DMS153 treated with DMSO at 0.1 percent for 48 hours (cell line): Measurements from ENCODE around the gene CCR1.

Experiments
- DNase-seq: peaks from one replicate; lab custom pipeline; 2025; ENCODE audit not compliant: unreplicated experiment; lab: John Stamatoyannopoulos, UW

Gene CCR1

DNA sequence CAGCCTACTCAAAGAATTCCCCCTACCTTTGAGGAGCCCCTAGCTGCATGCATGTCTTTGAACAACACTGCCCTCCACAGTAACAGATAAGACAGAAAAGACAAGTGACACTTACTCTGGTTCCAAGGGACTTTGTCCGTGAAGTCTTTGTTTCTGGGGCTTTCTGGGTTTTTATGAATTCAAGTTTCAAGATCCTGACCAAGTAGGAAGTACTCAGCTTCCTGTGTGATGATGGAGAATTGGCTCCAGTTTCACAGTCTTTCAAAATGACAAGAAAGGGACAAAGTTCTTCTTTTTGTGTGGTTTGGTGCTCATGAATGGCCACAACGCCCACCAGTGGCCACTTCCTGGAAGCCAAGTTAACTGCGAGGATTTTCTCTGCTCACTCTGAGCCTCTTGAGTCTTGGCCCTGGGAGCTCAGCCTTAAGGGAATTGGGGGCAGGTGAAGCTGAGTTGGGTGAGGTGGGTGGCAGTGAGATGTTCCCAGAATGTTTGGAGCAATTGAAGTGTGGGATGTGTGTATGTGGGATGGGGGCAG lies at the start of gene CCR1:
TSS of gene CCR1 (minus strand) at position 147 of the 538 bp plus-strand sequence. CDS start 4,000 bp downstream, outside the sequence.
- DNase-seq, result no peak

DNA sequence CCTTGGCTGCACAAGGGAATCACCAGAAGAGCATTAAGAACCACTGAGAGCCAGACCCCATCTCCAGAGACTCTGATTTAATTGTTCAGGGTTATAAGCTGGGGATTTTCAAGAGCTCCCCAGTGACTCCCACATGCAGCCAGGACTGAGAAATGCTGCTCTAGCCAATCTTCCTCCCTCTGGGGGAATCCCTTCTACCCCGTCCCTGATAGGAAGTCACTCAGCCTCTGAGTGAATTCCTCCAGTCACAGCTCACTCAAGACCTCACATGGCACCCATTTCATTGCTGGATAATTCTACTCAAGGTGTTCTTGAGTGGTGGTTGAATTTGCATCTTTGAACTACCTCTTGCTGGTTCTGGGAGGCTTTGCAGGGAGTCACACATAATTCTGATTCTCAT lies 44.9 kb upstream of the CCR1 start:
- DNase-seq, result no peak

DNA sequence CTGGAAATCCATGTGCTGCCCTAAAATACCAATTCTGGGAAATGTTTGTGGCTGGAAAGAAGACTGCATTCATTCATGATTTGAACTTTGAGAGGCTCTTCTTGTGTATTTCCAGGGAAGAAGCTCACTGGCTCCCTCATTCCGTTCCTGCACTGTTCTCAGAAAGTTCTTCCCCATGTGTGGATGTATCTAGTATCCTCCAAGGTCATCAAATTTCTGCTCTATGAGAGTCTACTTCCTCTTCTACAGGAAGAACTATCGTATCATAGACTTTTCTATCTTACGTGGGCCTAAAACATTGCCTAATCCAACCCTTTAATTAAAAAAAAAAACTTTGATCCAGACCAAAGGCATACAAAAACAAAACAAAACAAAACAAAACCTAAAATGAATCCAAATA lies 37.0 kb upstream of the CCR1 start:
- DNase-seq, result no peak

DNA sequence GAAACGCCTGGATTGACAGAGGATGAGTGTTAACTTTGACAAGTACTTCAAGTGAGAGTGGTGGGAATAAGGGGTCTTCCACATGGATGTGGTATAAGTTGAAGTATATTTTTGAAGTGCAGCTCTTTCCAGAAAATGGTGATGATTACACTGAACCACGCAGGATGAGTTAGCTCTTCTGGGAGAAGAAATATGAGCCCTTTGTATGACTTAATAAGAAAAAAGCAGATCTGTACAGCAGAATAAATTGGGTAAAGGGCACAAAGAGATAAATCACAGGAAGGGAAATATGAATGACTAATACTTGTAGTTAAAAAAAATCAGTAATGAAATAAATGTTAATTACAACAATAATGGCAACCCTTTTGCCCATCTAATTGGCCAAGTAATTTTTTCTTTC lies 35.4 kb upstream of the CCR1 start:
- no peak for DNase-seq

DNA sequence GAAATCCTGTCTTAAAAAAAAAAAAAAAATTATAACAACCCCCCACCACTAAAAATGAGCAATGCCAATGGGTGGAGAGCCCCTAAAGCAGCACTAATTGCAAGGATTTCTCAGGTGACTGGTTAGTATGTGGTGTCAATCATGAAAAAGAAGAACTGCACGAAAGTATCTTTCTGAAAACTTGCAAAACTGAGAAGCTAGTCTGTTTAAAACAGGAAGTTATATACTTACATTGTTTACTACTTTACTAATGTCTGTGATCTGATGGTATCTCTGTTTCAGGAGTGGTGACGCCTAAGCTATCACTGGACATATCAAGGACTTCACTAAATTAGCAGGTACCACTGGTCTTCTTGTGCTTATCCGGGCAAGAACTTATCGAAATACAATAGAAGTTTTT lies 34.0 kb upstream of the CCR1 start, which contains the start of gene CCR3:
TSS of gene CCR3 (plus strand) at position 341 of the 400 bp plus-strand sequence. CDS start 22,699 bp downstream, outside the sequence.
- DNase-seq, result no peak

DNA sequence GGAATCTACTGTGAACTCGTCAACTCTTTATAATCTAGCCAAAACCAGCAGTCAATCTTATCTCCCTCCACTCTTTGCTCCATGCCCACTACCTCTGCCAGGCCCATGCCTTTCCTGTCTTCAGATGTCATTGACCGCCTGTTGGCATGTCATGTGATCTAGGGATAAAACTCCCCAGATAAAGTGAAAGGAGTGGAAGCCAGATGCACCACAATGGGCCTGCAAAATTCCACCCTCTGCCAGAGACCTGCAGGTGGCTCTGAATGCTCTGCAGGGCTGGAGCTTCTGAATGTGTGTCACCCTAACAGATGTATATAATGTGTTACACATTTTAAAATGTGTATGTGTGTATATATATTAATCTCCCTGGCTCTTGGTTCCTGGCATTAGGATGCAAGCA lies 31.8 kb upstream of the CCR1 start:
- no peak for DNase-seq

DNA sequence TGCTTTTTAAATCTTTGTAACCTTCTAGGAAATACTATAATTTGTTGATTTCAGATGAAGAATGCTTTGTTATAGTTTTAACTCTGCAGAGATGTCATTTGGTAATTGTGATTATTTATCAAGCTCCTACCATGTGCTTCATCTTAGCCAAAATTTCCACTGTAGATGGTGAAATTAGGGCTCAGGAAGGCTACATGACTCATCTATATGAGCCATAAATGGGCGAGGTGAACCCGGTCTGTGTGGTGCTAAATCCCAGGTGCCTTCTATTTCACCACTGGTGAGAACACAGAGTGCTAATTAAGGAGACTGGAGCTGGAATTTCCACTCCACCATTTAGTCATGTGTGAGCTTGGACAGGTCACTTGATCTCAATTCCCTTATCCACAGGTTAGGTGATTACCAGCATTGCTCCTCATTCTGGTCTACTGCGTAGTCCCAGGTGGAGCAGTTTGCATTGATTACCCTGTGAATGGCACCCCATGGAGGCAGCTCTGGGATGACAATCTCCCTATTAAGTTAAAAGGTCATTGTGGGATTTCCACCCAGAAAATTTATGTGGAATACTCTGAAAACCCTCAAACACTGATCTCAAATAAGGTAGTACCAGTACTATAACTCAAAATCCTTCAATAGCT lies 31.3 kb upstream of the CCR1 start:
- no peak for DNase-seq

DNA sequence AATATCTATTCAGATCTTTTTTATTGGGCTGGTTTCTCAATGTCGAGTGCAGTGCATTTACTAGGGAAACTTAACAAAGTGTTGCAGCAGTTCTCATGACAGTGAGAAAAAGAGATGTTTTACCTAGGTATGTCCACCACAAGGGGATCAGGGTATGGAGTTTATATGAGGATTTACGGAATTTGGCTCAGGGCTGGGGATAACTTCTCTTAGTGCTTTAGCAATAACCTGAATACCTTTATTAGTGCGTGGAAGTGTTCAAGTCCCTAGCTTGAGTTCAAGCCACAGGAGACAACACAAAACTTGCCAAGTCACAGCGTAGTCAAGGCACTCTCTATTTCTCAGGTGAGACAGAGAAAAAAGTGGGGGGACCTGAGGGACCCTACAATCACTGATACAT lies 30.3 kb upstream of the CCR1 start:
- no peak for DNase-seq

DNA sequence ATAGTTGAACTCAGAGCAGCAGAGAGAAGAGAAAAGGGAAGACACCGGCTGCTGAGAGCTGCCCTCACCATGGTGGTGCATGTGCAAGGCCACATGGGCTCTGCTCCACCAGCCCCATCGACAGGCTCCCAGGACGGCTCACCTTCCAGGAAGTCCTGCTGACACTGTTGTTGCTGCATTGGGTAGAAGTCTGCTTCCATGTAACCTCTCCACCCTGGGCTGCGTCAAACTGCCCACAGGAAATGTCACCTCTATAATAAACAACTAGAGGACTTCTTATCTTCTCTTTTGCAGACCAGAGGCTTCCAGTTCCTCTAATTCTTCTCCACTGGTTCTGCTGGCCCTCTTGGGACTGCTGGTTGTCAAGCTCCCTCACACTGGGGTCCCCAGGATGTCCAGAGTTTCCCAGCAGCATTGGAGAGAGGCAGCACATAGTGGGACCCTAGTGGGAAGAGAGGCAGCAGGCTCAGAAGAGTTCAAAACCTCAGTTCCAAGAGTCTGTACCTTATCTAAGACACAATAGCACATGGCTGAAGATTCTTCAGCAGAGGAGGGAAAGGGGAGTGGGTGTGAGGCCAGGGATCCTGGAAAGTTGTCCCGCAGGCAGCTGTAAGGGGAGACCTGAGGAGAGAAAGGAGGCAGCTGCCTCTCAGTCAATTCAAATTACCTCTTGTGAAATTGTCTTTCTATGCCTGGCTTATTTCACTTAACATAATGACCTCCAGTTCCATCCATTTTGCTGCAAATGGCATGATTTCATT lies 28.4 kb upstream of the CCR1 start:
- no peak for DNase-seq

DNA sequence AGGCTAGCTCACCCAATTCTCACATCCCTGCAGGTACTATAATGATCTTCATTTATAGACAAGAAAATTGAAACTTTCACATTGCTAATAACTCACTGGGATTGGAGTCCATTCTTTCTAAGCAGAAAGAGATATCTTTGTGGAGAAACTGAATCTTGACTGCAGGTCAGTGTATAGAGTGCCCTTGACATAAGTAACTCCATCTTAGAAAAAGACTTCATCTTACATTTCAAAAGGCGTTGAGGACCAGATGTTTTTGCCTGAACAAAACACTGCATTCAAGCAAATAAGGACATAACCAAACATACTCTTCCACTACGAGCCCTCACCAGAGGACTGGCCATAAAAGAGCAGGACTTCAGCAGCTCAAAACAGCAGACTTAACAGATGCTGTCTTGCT lies 27.3 kb upstream of the CCR1 start:
- no peak for DNase-seq

DNA sequence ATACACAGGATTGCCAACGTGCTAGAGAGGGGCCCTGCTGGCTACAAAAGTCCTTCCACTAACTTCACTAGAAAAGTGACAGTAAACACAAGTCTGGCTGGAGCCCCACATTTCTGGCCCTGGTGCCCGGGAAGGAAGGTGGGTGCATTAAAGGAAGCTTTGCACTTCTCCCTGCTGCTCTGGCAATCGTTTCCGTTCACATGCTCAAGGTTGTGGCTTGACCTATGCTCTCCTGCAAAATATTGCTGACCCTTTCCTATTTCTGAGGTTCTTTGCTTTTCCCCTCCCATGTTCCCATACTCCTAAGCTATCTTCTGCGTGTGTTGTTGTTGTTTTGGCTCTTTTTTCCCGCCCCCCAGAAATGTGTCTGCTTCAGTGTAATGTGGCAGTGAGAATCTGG lies 25.1 kb upstream of the CCR1 start:
- no peak for DNase-seq

DNA sequence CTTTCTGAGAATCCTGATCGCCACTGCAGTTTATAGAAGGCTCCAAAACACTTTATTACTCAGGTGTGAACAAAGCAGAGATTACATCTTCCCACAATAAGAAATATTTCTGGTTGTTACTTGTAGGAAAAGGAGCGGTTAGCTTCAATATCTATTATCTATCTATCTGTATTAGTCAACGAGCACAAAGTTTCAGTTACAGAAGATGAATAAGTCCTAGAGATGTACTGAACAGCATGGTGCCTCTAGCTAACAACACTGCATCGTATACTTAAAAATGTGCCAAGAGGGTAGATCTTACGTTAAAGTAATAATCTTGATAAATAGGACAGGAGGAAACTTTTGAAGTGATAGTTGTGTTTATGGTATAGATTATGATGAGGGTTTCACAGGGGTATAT lies 23.2 kb upstream of the CCR1 start:
- no peak for DNase-seq

DNA sequence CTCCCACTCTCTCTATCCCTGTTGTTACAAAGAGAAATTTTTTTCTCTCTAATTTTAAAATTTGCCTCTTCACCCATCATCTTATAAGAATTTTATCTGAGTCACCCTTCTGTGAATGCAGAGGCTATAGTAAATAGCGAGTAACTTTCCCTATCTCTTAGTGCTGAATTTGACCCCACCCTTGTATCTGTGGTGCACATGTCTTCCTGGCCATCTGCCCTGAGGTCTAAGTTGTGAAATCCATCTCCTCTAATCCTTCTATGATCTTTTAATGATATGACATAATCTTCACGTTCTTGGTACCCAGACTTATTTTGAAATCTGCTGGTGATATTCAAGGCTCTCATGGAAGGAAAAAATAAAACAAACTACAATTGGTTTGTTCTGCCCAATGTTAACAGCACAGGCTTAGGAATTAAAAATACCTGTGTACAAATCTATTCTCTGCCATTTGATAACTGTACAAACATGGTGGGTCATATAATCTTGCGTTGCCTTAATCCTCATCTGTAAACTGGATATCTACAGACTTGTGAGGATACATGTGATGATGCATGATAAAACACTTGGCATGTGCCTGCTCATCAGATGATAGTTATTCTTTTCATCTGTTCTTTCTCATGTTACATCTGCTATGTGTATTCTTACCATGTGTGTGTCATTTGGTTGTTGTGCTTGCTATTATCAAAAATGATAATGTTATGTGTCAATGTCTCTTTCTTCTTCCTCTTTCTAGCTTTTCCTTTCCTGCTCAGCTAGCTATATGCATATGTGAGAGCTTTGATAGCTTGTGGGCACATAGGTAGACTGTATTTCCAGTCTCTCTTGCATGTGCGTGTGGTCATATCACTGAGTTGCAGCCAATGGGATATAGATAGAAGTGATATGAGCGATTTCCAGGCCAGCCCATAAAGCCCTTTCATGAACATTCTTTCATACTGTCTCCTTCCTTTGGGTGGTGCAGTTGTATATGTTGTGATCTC lies 20.4 kb upstream of the CCR1 start:
- DNase-seq, result no peak

DNA sequence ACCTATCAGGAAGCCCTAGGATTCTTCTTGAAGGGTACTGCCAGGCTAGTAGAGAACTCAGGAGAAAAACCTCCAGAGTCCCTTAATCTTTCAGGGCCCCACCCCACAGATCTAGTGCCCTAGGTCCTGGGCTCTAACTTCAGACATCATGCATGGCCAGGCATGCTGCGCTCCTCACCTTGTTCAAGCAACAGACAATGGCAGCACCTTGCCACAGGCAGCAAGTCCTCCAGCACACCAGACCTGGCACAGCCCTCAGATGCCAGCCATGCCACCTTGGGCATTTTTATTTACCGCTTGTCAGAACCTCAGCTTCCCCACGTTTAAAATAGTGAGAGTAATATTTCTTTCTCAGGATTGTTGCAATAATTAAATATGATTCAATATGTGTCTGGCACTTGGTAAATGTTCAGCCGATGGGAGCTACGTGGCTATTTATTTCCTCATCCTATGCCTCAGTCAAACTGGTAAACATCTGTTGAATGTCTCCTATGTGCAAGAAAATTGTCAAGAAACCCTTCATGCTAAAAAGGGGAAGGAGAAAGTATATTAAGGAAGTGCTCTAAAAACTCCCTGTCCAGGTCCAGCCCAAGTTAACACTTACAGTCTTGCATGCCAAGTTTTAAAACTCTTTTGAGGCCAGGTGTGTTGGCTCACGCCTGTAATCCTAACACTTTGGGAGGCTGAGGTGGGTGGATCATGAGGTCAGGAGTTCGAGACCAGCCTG lies 14.5 kb upstream of the CCR1 start:
- DNase-seq, result no peak

DNA sequence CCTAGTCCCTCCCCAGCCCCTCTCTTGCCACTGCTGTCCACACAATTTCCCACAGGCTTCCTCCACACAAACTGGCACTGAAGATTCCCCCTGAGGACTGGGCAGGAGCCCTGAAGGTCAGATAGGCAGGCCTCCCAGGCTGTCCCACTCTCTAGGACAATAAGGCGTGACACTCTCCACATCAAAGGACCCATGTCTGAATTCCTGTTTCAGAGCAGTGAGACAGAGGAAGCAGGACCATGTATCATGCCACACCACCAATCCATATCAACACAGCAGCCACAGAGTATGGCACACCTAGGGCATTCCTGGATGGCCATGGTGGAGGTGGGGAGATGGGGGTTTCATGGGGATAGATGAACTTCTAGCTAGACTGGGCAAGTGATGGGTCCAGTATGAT lies 13.8 kb upstream of the CCR1 start:
- no peak for DNase-seq

DNA sequence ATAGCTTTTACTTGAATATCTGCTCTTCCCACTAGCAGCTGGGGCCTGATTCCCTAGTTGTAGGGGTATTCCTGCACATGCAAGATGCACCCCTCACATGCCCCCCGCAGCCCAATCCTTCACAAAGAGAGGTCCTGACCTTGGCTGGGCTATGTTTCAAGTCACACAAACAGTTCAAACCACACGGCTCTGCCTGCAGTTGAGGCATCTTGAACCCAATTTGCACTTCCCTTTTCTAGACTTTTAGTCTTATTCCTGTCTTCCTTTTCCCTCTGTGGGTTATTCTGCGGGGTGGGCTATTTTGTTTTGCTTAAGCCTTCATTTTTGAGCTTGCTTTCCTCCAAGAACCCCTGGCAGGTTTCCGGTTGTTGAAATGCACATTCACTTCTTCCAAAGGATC lies 13.3 kb upstream of the CCR1 start:
- DNase-seq, result no peak

DNA sequence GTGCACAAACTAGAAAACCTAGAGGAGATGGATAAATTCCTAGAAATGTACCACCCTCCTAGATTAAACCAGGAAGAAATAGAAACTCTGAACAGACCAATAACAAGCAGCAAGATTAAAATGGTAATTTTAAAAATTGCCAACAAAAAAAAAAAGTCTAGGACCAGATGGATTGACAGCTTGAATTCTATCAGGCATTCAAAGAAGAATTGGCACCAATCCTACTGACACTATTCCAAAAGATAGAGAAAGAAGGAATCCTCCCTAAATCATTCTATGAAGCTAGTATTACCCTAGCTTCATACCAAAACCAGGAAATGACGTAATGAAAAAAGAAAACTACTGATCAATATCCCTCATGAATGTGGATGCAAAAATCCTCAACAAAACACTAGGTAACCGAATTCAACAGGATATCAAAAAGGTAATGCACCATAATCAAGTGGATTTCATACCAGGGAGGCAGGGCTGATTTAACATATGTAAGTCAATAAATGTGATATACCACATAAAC lies 10.1 kb upstream of the CCR1 start:
- DNase-seq, result no peak

DNA sequence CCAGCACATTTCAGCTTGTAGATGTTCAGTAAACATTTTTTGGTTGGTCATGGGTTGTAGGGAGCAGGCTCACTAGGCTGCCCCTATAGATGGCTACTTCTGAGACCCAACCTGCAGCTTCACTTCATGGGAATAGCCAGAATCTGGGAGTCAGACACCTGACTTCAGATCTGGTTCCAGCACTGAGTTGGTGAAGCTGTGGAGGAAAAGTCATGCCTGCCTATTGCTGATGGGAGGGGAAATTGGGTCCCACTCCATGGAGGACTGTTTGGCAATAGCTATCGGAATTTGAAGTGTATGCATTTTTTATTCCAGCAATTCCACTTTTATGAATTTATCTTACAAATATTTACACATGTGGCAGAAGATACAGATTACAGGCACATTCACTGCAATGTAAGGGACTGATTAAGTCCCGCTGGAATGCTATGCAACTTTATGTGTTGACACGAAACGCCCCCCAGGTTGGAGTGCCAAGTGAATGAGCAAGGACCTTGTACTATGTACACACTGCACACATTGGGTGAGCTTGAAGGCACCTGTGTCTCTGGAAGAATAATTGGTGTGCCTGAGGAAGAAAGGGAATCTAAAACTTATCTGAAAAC lies 7.8 kb upstream of the CCR1 start:
- DNase-seq, result no peak

DNA sequence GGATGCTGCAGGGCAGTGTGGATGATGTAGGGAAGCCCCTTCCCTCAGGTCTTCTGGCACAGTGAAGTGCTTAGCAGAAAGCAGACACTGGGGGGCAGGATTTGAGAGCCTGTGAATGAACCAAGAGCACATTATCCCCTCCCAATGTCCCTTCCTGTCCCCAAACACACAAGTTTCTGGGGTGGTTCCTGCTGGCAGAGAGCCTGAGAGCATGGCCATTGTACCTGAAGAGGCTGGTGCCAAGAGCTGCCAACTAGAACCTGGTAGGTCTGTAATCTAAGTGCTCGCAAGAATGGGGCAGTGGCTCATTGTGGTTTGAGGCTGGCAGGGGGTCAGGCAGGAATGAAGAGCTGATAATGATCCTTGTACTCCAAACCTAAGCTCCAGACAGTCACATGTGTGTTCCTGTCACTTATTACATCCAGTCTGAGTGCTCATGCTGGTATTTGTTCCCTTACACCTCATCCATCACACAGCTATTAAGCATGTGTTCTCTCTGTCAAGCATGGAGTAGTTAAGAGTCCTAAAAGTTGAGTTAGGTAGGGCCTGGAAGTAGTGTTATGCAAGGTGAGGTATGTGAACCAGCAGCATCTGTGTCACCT lies 6.7 kb upstream of the CCR1 start:
- peak; percentile 1 for DNase-seq

DNA sequence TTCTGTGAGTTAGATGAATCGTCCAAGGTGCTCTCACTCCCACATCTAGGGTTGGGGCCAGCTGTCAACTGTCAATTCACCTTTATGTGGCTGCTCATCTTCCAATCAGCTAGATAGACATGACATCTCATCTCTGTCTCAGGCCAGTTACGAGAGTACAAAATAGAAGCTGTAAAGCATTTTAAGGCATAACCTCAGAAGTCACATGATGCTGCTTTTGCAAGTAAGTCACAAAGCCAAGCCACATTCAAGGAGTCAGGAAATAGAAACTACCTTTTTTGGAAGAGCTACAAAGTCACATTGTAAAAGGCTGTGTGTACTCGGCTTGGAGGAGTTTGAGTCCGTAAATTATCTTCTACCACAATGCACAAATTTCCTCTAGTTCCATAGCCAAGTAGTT lies 5.1 kb upstream of the CCR1 start:
- DNase-seq, result no peak
